Measurements from ENCODE around the gene ESYT3. TPM values are rescaled to one million over a fixed set of nuclear protein-coding genes. Genes with fewer than 3 reads are reported as not detected.
"Not testable (repeated sequence)": the region's sequence is repeated elsewhere in the genome, so short reads cannot be mapped to it uniquely, and the experiment has no call there.

Gene ESYT3
- total RNA-seq, 4 donors from 2014 or later, result 28.9 to 39.0 (median 33.5) TPM

- Histone ChIP-seq H3K36me3 (no peaks in the 10 kb centered on the region), H3K9me3 (no peaks in the 10 kb centered on the region), H3K27me3 (no peaks in the 10 kb centered on the region), H3K4me3 (no peak overlapping the region), H3K4me1 (no peaks in the 10 kb centered on the region), H3K27ac (no peak overlapping the region)
- DNase-seq (ENCODE audit: low spot score in 2 of 2), result peak in 1 of 2 donors; percentile 28
- TF ChIP-seq EP300 (IDR thresholded peaks at IDR 0.05) (no peak), POLR2AphosphoS5 (IDR thresholded peaks at IDR 0.05) (no peak), POLR2A (IDR thresholded peaks at IDR 0.05) (no peak), CTCF (IDR thresholded peaks at IDR 0.05) (no peak)
- 67% methylated on average over 1 of the region's 2 CpGs for WGBS
Observed at GRCh38 chr3:138424323-138424722, 10.1 kb upstream of the ESYT3 start.

DNA sequence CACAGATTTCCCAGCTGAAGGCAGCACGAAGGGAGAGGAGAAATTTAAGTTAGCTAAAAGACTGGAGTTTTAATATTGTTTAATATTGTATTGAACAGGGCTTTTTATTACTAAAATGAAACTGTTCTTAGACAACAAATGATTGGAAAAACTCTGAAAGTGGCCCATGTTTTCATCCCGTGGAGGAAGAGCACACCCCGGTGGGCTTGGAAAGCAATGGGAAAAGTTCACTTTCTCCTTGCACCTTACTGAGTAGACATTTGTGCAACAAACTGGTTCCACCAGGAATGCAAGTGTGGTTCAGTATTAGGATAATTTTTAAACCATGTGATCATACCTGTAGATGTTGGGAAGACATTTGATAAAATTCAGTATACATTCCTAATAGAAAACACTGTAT is 8.2 kb upstream of the ESYT3 start:
- H3K27ac ChIP-seq, result no peak overlapping the region
- WGBS, result 50% methylated on average over 3 of the region's 3 CpGs
- no peaks in the 10 kb centered on the region for H3K9me3 ChIP-seq

GRCh38 chr3:138426754-138427153 is 7.7 kb upstream of the ESYT3 start:
- H3K4me3 ChIP-seq; H3K27me3 ChIP-seq; H3K4me1 ChIP-seq; H3K9me3 ChIP-seq; DNase-seq (ENCODE audit: low spot score in 2 of 2); H3K27ac ChIP-seq; H3K36me3 ChIP-seq: not testable (repeated sequence)
- WGBS, result 91% methylated on average over 4 of the region's 4 CpGs

More for the DNA sequence above, 8.2 kb upstream of the ESYT3 start:
- Histone ChIP-seq H3K36me3 (no peaks in the 10 kb centered on the region), H3K4me1 (no peaks in the 10 kb centered on the region), H3K27me3 (no peaks in the 10 kb centered on the region), H3K4me3 (no peak overlapping the region)
- no peak for TF ChIP-seq POLR2A (IDR thresholded peaks at IDR 0.05)
- no peak for TF ChIP-seq POLR2AphosphoS5 (IDR thresholded peaks at IDR 0.05)
- no peak for TF ChIP-seq EP300 (IDR thresholded peaks at IDR 0.05)
- TF ChIP-seq CTCF (IDR thresholded peaks at IDR 0.05), result no peak
- DNase-seq (ENCODE audit: low spot score in 2 of 2), result no peak

GRCh38 chr3:138429665-138430064 is 4.8 kb upstream of the ESYT3 start:
- Histone ChIP-seq H3K36me3 (no peaks in the 10 kb centered on the region), H3K4me1 (peaks cover 16% of the 10 kb centered on the region), H3K27ac (no peak overlapping the region), H3K9me3 (no peaks in the 10 kb centered on the region), H3K4me3 (no peak overlapping the region), H3K27me3 (peaks cover 9% of the 10 kb centered on the region)
- 91% methylated on average over 3 of the region's 3 CpGs for WGBS
- DNase-seq (ENCODE audit: low spot score in 2 of 2), result no peak
- TF ChIP-seq CTCF (IDR thresholded peaks at IDR 0.05) (no peak), EP300 (IDR thresholded peaks at IDR 0.05) (no peak), POLR2AphosphoS5 (IDR thresholded peaks at IDR 0.05) (no peak), POLR2A (IDR thresholded peaks at IDR 0.05) (no peak)

DNA sequence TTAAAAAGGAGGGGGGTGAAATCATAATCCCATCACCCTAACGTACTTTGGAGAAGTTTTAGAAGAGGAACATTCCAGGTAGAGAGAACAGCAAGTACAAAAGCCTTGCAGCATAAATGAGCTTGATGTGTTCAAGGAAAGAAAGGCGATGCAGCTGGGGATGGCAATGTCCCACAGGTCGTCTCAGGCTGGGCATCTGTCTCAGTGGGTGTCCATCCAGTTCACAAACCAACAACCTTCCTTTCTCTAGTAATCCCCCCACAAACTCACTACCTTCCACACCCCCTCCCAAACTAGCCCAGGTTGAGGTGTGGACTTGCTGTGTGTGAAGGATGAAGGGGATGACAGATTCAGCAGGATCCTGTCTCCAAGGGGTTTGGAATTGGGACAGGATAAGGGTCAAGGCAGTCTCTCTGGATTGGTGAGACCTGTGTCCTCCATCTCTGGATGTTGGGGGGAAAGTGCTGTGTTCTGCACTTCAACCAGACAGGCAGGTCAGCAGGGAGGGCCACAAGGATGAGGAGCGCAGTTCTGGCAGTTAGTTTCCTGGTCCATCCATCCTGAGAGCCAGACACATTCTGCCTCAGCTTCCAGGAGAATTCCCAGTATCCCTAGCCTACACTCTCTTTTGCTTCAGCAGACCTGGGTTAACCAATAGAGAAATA is 1.7 kb upstream of the ESYT3 start:
- H3K27me3 ChIP-seq, result peaks cover 9% of the 10 kb centered on the region
- 92% methylated on average over 4 of the region's 4 CpGs for WGBS
- no peaks in the 10 kb centered on the region for H3K9me3 ChIP-seq
- no peaks in the 10 kb centered on the region for H3K36me3 ChIP-seq
- H3K4me3 ChIP-seq, result no peak overlapping the region
- H3K27ac ChIP-seq, result no peak overlapping the region
- TF ChIP-seq POLR2AphosphoS5 (IDR thresholded peaks at IDR 0.05) (no peak), POLR2A (IDR thresholded peaks at IDR 0.05) (no peak), CTCF (IDR thresholded peaks at IDR 0.05) (no peak), EP300 (IDR thresholded peaks at IDR 0.05) (no peak)
- peaks cover 28% of the 10 kb centered on the region for H3K4me1 ChIP-seq
- DNase-seq (ENCODE audit: low spot score in 2 of 2), result peak in 1 of 2 donors; percentile 27

GRCh38 chr3:138433892-138434275 is 532 bp upstream of the ESYT3 start:
- Histone ChIP-seq H3K27ac (no peak overlapping the region), H3K9me3 (no peaks in the 10 kb centered on the region), H3K36me3 (no peaks in the 10 kb centered on the region), H3K4me3 (peak overlapping the region; percentile 65), H3K27me3 (peaks cover 9% of the 10 kb centered on the region), H3K4me1 (peaks cover 28% of the 10 kb centered on the region)
- WGBS, result 35% methylated on average over 16 of the region's 16 CpGs
- TF ChIP-seq CTCF (IDR thresholded peaks at IDR 0.05), result no peak
- TF ChIP-seq EP300 (IDR thresholded peaks at IDR 0.05), result no peak
- TF ChIP-seq POLR2AphosphoS5 (IDR thresholded peaks at IDR 0.05), result no peak
- TF ChIP-seq POLR2A (IDR thresholded peaks at IDR 0.05), result no peak
- DNase-seq (ENCODE audit: low spot score in 2 of 2), result no peak

Data from suprapubic skin (tissue), 4 donors.